BJ (cell line): ENCODE measurements around the gene GPR61. TPM values are rescaled to one million over a fixed set of nuclear protein-coding genes. Genes with fewer than 3 reads are reported as not detected.

ENCODE experiments used
- CTCF ChIA-PET: fragments of 350-600 bp; formaldehyde crosslinking; extraction: SDS; loops from one replicate; lab custom pipeline; 2021; ENCODE audit warnings: antibody characterized with exemption, inconsistent platforms; lab: Yijun Ruan, JAX
- POLR2A ChIA-PET: fragments of 300-600 bp; sonication (Branson Sonifier 250); formaldehyde crosslinking; extraction: SDS; loops from one replicate; lab custom pipeline; 2021; ENCODE audit warnings: antibody characterized with exemption; lab: Charles Lee
- DNase-seq: peaks from one replicate; pipeline ENCODE4 v3.0.0-alpha.2; 2011; ENCODE audit warnings: low read depth
- H3K27me3 ChIP-seq: 2 replicates; pipeline ENCODE4 v1.6.0; 2011; ENCODE audit warnings: low read length; ENCODE audit not compliant: control insufficient read depth, insufficient read depth
- H3K36me3 ChIP-seq: 2 replicates; pipeline ENCODE4 v1.5.1; 2011; ENCODE audit warnings: low read length; ENCODE audit not compliant: control insufficient read depth, insufficient read depth
- H3K4me3 ChIP-seq: 2 replicates; pipeline ENCODE4 v1.5.1; 2011; ENCODE audit warnings: low read depth, mild to moderate bottlenecking, control low read depth, low read length
- polyA plus RNA-seq: library from polyadenylated mRNA; depleted of rRNA; stranded (reverse); fragments of >200 nt; gene quantifications from 2 replicates; pipeline ENCODE4 v1.2.3, GENCODE V29; 2011; rRNA removed
- small RNA-seq: library from RNA; depleted of rRNA; stranded (forward); fragments of <200 nt; gene quantifications from one replicate; pipeline ENCODE3, GENCODE V24; 2012; ENCODE audit warnings: low replicate concordance, low read depth; ENCODE audit not compliant: insufficient read length
- TF ChIP-seq, protein P1 (sequence below): IDR thresholded peaks from 2 replicates; pipeline ENCODE4 v1.5.1; 2011; ENCODE audit warnings: low read depth, mild to moderate bottlenecking, control low read depth, inconsistent platforms, low read length, moderate library complexity; ENCODE audit not compliant: insufficient read depth

Gene GPR61
- polyA plus RNA-seq, 1 experiment = not detected

DNA sequence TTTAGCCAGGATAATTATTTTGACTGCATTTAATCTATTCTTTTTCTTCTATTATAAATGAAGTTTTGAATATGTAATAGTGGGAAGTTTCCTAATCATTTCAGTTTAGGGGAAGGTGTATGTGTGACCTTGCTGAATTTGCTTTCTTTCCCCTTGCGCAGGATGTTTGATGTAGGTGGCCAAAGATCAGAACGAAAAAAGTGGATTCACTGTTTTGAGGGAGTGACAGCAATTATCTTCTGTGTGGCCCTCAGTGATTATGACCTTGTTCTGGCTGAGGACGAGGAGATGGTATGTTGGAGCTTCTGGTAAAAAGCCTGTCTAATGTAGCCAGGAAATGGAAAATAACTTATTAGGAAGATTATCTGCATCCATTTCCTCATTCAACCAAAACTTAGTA is 46.4 kb downstream of the GPR61 start:
- Histone ChIP-seq H3K36me3 (peaks cover 6% of the 10 kb centered on the region), H3K27me3 (no peaks in the 10 kb centered on the region), H3K4me3 (no peak overlapping the region)
- POLR2A ChIA-PET = no interaction called here
- TF ChIP-seq, protein P1, sequence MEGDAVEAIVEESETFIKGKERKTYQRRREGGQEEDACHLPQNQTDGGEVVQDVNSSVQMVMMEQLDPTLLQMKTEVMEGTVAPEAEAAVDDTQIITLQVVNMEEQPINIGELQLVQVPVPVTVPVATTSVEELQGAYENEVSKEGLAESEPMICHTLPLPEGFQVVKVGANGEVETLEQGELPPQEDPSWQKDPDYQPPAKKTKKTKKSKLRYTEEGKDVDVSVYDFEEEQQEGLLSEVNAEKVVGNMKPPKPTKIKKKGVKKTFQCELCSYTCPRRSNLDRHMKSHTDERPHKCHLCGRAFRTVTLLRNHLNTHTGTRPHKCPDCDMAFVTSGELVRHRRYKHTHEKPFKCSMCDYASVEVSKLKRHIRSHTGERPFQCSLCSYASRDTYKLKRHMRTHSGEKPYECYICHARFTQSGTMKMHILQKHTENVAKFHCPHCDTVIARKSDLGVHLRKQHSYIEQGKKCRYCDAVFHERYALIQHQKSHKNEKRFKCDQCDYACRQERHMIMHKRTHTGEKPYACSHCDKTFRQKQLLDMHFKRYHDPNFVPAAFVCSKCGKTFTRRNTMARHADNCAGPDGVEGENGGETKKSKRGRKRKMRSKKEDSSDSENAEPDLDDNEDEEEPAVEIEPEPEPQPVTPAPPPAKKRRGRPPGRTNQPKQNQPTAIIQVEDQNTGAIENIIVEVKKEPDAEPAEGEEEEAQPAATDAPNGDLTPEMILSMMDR = no peak
- CTCF ChIA-PET = interaction anchor here (0.5 to 0.6 kb wide), 2 partner anchors 389 to 1005 kb away, joined by 3 to 6 read pairs; no protein-coding TSS in a partner anchor
- DNase-seq = no peak

DNA sequence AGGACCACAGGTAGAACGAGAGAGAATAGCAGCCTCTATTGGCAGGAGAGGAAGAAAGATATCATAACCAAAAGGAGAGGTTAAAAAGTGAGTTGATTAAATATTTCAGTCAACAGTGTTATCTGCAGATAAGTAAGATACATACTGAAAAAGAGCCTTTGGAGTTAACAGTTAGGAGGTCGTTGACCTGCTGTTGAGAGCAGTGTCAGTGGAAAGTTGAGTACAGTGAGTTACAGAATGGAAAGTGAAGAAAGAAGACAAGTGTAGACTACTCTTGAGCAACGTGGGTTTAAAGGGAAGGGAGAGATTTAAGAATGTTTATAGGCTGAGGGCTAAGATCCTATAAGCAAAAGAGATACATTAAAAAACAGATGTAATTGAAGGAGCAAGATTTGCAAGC is 49.5 kb downstream of the GPR61 start:
- TF ChIP-seq, protein P1 = no peak
- H3K36me3 ChIP-seq = peaks cover 7% of the 10 kb centered on the region
- ChIA-PET CTCF (no interaction called here), POLR2A (no interaction called here)
- DNase-seq = no peak
- no peak overlapping the region for H3K4me3 ChIP-seq
- no peaks in the 10 kb centered on the region for H3K27me3 ChIP-seq

- peaks cover 7% of the 10 kb centered on the region for H3K36me3 ChIP-seq
- CTCF ChIA-PET = no interaction called here
- TF ChIP-seq, protein P1 = no peak
- DNase-seq = no peak
- POLR2A ChIA-PET = no interaction called here
- no peaks in the 10 kb centered on the region for H3K27me3 ChIP-seq
- no peak overlapping the region for H3K4me3 ChIP-seq
Observed at GRCh38 chr1:109589679-109590078, 50.0 kb downstream of the GPR61 start.

DNA sequence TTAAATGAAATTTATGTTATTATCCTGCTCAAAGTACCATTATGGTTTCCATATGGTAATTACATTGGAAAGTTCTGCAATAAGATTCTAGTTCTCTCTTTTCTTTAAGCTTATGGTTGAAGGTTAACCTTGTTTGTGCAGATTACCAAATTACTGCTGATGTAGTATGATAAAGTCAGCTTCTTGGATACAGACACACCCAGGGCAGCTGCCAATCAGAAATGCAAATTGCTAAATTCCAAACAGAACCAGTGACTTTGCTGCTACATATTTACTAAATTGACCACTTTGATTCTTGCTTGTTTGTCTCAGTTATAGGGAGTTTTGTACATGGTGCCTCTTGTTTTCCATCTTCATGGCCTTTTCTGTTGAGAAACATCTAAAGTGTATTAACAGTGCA is 53.2 kb downstream of the GPR61 start:
- peaks cover 2% of the 10 kb centered on the region for H3K36me3 ChIP-seq
- ChIA-PET POLR2A (no interaction called here), CTCF (no interaction called here)
- no peak for DNase-seq
- H3K27me3 ChIP-seq = no peaks in the 10 kb centered on the region
- TF ChIP-seq, protein P1 = no peak
- H3K4me3 ChIP-seq = no peak overlapping the region

- no peak for DNase-seq
- peaks cover 1% of the 10 kb centered on the region for H3K36me3 ChIP-seq
- ChIA-PET CTCF (interaction anchor here (0.6 to 2.3 kb wide), 4 partner anchors 18 to 611 kb away, joined by 3 to 7 read pairs (median 4); no protein-coding TSS in a partner anchor), POLR2A (interaction anchor here (0.6 kb wide), 2 partner anchors 17 to 144 kb away, joined by 4 to 5 read pairs; no protein-coding TSS in a partner anchor)
- no peaks in the 10 kb centered on the region for H3K27me3 ChIP-seq
- TF ChIP-seq, protein P1 = no peak
- no peak overlapping the region for H3K4me3 ChIP-seq
Observed at GRCh38 chr1:109595531-109595930, 55.9 kb downstream of the GPR61 start.

Small RNAs within 50 kb of the gene (small RNA-seq; reads per million reads assigned to genes)
- 0.63 reads per million for gene RNU6V

Other genes with a start within 250 kb of the GPR61 start
- gene MYBPHL, start 232.9 kb upstream of the GPR61 start, polyA plus RNA-seq = 0.06 TPM in 1 of 2 replicates, not detected in the other
- gene SORT1, start 142.0 kb upstream of the GPR61 start, polyA plus RNA-seq = 38.6 and 52.6 TPM in 2 replicates
- gene PSMA5, start 113.4 kb upstream of the GPR61 start, polyA plus RNA-seq = 151 and 226 TPM in 2 replicates
- 58.8 and 73.1 TPM in 2 replicates for gene SYPL2, start 73.3 kb upstream of the GPR61 start, polyA plus RNA-seq
- 5.7 and 8.7 TPM in 2 replicates for gene ATXN7L2, start 56.0 kb upstream of the GPR61 start, polyA plus RNA-seq
- 8.2 and 10.8 TPM in 2 replicates for gene CYB561D1, start 45.8 kb upstream of the GPR61 start, polyA plus RNA-seq
- gene AMIGO1, start 30.1 kb upstream of the GPR61 start, polyA plus RNA-seq = 2.9 and 3.4 TPM in 2 replicates
- 4.7 and 9.6 TPM in 2 replicates for gene GNAI3, start 8.7 kb downstream of the GPR61 start, polyA plus RNA-seq
- 0.09 and 0.15 TPM in 2 replicates for gene GNAT2, start 79.7 kb downstream of the GPR61 start, polyA plus RNA-seq
- 43.1 and 86.9 TPM in 2 replicates for gene AMPD2, start 80.0 kb downstream of the GPR61 start, polyA plus RNA-seq
- gene GSTM4, start 116.2 kb downstream of the GPR61 start, polyA plus RNA-seq = 28.4 and 28.5 TPM in 2 replicates
- gene GSTM2, start 128.2 kb downstream of the GPR61 start, polyA plus RNA-seq = 49.0 and 62.3 TPM in 2 replicates
- gene GSTM1, start 147.9 kb downstream of the GPR61 start, polyA plus RNA-seq = 0.47 and 1.0 TPM in 2 replicates
- 1.5 and 2.2 TPM in 2 replicates for gene GSTM5, start 172.4 kb downstream of the GPR61 start, polyA plus RNA-seq
- 113 and 172 TPM in 2 replicates for gene GSTM3, start 201.2 kb downstream of the GPR61 start, polyA plus RNA-seq
- gene EPS8L3, start 224.1 kb downstream of the GPR61 start, polyA plus RNA-seq = not detected in 2 replicates